Prostate gland (tissue), 2 donors: Measurements from ENCODE around the gene SPACA4.

Experiments used
- POLR2A ChIP-seq: fragments of 450-650 bp; IDR thresholded peaks from one replicate; pipeline ENCODE4 v1.6.1; 2016; ENCODE audit warnings: antibody characterized with exemption, mild to moderate bottlenecking
- POLR2AphosphoS5 ChIP-seq: sonication (generic); formaldehyde crosslinking; IDR thresholded peaks from one replicate; pipeline ENCODE4 v1.6.1; 2017; ENCODE audit warnings: antibody characterized with exemption
- TF ChIP-seq, protein P1 (sequence below), 4 experiments: fragments of 200-600 bp in 2 of 4; fragments of 450-650 bp in 2 of 4; sonication (generic) in 2 of 4; IDR thresholded peaks; 1 replicate in 3 of 4; 2 replicates in 1 of 4; pipeline ENCODE4 v1.5.1; 2016 to 2019; ENCODE audit warnings: antibody characterized with exemption in 4 of 4, mild to moderate bottlenecking in 2 of 4, moderate library complexity in 2 of 4

GRCh38 chr19:48623556-48624066 lies 17.1 kb downstream of the SPACA4 start:
- TF ChIP-seq POLR2A (no peak), POLR2AphosphoS5 (no peak)
- TF ChIP-seq, protein P1, sequence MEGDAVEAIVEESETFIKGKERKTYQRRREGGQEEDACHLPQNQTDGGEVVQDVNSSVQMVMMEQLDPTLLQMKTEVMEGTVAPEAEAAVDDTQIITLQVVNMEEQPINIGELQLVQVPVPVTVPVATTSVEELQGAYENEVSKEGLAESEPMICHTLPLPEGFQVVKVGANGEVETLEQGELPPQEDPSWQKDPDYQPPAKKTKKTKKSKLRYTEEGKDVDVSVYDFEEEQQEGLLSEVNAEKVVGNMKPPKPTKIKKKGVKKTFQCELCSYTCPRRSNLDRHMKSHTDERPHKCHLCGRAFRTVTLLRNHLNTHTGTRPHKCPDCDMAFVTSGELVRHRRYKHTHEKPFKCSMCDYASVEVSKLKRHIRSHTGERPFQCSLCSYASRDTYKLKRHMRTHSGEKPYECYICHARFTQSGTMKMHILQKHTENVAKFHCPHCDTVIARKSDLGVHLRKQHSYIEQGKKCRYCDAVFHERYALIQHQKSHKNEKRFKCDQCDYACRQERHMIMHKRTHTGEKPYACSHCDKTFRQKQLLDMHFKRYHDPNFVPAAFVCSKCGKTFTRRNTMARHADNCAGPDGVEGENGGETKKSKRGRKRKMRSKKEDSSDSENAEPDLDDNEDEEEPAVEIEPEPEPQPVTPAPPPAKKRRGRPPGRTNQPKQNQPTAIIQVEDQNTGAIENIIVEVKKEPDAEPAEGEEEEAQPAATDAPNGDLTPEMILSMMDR (IDR thresholded peaks at IDR 0.05): no peak
